Chondrocyte (in vitro differentiated cells): ENCODE data around the gene FAM124B. TPM values are rescaled to one million over a fixed set of nuclear protein-coding genes. Genes with fewer than 3 reads are reported as not detected.

Experiments used
- DNase-seq: peaks from one replicate; pipeline ENCODE4 v3.0.0; 2021; ENCODE audit warnings: mixed read lengths, low spot score
- H3K27ac Mint-ChIP-seq: one replicate; pipeline ENCODE4 v1.8.0; 2021; ENCODE audit warnings: mild to moderate bottlenecking, moderate library complexity, mixed read lengths; ENCODE audit not compliant: unreplicated experiment
- H3K27me3 Mint-ChIP-seq: 2 replicates; pipeline ENCODE4 v1.8.0; 2021; ENCODE audit warnings: low read depth, mixed read lengths
- H3K36me3 Mint-ChIP-seq: 2 replicates; pipeline ENCODE4 v1.8.0; 2021; ENCODE audit warnings: low read depth, mixed read lengths
- H3K4me1 Mint-ChIP-seq: 2 replicates; pipeline ENCODE4 v1.8.0; 2021; ENCODE audit warnings: low read depth, mild to moderate bottlenecking, mixed read lengths
- H3K4me3 Mint-ChIP-seq: one replicate; pipeline ENCODE4 v1.8.0; 2021; ENCODE audit warnings: mild to moderate bottlenecking, moderate library complexity, mixed read lengths; ENCODE audit not compliant: unreplicated experiment
- H3K9me3 Mint-ChIP-seq: 2 replicates; pipeline ENCODE4 v1.8.0; 2021; ENCODE audit warnings: low read depth, mixed read lengths
- total RNA-seq: library from RNA; stranded (reverse); gene quantifications from 3 replicates; pipeline ENCODE4 v1.2.1, GENCODE V29; 2021
- TF ChIP-seq, protein P1 (sequence below): fragments of 200-600 bp; sonication (generic); IDR thresholded peaks from 2 replicates; pipeline ENCODE4 v1.5.0; 2021; ENCODE audit warnings: antibody characterized with exemption, mild to moderate bottlenecking, moderate library complexity

Gene FAM124B
- total RNA-seq, 1 donor from 2014 or later: not detected

DNA sequence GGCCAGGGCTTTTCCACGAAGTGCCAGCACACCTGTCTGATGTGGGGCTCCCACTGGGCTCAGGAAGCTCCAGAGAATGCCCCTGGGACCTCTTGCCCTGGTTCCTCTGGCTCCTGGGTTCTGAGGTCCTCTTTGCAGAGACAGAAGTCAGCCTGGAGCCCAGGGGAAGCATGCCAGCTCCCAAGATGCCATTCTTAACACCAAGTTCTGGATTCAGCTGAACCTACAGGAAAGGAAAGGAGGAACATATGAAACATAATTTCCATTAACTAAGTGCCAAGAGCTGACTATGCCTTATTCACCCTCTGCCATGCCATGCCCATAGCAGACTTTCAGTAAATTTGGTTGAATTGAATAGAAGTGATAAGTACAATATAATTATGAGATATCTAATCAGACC, 21.9 kb downstream of the FAM124B start:
- no peak for DNase-seq
- peaks cover 17% of the 10 kb centered on the region for H3K4me1 Mint-ChIP-seq
- TF ChIP-seq, protein P1, sequence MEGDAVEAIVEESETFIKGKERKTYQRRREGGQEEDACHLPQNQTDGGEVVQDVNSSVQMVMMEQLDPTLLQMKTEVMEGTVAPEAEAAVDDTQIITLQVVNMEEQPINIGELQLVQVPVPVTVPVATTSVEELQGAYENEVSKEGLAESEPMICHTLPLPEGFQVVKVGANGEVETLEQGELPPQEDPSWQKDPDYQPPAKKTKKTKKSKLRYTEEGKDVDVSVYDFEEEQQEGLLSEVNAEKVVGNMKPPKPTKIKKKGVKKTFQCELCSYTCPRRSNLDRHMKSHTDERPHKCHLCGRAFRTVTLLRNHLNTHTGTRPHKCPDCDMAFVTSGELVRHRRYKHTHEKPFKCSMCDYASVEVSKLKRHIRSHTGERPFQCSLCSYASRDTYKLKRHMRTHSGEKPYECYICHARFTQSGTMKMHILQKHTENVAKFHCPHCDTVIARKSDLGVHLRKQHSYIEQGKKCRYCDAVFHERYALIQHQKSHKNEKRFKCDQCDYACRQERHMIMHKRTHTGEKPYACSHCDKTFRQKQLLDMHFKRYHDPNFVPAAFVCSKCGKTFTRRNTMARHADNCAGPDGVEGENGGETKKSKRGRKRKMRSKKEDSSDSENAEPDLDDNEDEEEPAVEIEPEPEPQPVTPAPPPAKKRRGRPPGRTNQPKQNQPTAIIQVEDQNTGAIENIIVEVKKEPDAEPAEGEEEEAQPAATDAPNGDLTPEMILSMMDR: no peak
- no peaks in the 10 kb centered on the region for H3K36me3 Mint-ChIP-seq
- H3K27ac Mint-ChIP-seq: no peak overlapping the region
- H3K4me3 Mint-ChIP-seq: no peak overlapping the region
- H3K27me3 Mint-ChIP-seq: no peaks in the 10 kb centered on the region
- H3K9me3 Mint-ChIP-seq: no peaks in the 10 kb centered on the region

DNA sequence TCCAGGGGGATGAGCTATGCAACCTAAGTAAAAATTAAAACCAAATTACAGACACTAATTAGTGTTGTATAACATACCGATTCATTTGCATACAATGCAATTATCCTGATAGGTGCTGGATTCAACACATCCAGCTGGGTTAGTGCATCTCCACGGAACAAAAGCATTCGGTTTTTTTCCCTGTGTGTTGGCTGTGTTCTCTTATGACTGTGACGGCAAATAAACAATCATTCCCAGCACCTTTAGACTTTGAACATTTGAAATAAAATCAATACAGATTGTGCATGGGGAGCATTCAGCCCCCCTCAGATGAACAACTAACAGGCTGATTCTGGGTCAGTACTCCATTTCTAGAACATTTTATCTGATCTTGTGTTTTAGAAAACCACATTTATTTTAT, 22.7 kb downstream of the FAM124B start:
- H3K4me3 Mint-ChIP-seq: no peak overlapping the region
- no peaks in the 10 kb centered on the region for H3K9me3 Mint-ChIP-seq
- TF ChIP-seq, protein P1: no peak
- H3K36me3 Mint-ChIP-seq: no peaks in the 10 kb centered on the region
- no peak for DNase-seq
- H3K27me3 Mint-ChIP-seq: no peaks in the 10 kb centered on the region
- H3K4me1 Mint-ChIP-seq: peaks cover 17% of the 10 kb centered on the region
- no peak overlapping the region for H3K27ac Mint-ChIP-seq

DNA sequence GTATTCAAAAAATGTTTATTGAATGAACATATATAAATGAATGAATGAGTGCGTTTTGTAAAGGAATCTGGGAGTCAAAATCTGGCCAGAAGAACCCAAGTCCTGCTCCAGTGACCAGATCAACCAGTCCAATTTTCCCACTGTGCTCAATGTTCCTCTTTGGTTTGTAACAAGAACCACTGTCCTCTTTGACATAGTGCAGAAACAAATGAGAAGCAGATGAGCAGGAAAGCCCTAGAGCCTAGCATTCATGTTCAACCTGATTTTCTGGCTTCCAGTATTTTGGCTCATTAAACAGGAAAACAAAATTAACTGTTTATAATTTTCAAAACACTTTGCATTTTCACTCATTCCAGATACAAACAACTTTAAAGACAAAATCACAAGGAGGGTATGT, 23.2 kb downstream of the FAM124B start:
- Mint-ChIP-seq H3K9me3 (no peaks in the 10 kb centered on the region), H3K27me3 (no peaks in the 10 kb centered on the region), H3K4me3 (no peak overlapping the region), H3K36me3 (no peaks in the 10 kb centered on the region), H3K27ac (no peak overlapping the region), H3K4me1 (peaks cover 17% of the 10 kb centered on the region)
- no peak for DNase-seq
- TF ChIP-seq, protein P1: no peak

DNA sequence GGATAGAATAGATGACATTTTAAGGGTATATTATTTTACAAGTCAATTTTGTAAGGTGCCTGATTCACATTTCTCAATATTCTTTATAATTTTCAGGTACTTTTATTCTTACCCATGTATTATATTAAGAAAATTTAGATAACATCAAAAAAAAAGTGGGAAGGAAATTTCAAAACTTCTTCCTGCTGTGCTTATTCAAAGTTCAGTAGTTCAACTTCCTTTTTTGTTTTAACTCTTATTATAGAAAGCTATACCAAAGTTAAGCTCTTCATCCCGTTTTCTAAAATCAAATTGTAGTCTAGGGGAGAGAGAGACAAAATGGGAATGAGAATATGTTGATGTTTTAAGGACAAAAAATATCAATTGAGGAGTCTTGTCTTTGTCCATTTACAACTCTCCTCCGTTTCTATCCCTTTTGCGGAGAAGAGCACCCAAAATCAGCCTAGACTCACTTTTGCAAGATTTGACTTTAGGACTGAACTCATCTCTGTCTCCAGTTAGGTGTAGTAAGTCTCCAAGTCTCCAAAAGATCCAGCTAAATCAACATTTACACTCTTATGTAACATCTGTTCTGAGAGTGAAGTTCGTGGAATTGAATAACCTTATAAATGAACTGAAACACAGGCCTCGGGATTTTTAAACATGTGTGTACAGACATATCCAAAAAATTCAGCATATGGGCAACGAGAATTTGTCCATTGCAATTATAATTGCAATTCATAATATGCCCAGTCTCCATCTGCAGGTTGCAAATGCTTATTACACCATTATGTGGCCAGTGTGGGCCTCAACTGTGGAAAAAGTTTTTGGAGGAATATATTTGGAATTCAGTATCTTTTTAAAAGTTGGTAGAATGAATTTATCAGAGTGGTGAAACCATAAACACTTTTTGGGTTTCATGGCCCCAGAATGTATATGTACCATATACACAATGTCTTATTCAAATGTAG, 23.9 kb downstream of the FAM124B start:
- H3K4me1 Mint-ChIP-seq: peaks cover 17% of the 10 kb centered on the region
- H3K9me3 Mint-ChIP-seq: no peaks in the 10 kb centered on the region
- TF ChIP-seq, protein P1: peak; percentile 62
- H3K27me3 Mint-ChIP-seq: no peaks in the 10 kb centered on the region
- no peak for DNase-seq
- no peaks in the 10 kb centered on the region for H3K36me3 Mint-ChIP-seq
- H3K27ac Mint-ChIP-seq: no peak overlapping the region
- no peak overlapping the region for H3K4me3 Mint-ChIP-seq

DNA sequence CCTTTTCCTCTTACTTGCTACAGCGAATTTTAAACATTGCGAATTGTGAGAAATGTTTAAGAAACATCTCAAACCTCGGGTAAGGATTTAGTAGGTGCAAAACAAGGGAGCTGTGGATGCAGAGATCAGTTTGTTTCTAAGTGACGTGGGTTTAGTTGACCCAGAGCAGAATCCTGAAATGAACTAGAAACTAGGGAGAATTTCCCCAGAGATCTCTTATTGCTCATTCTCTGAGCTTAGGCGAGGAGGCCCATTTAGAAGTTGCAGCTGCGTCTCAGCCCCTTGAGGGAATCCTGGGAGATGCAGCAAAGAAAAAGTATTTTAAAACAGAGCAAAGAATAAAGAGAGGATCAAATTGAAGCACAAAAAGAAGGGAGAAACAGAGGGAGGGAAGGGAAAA, 29.3 kb downstream of the FAM124B start:
- no peak for DNase-seq

More for the DNA sequence above, 29.3 kb downstream of the FAM124B start:
- Mint-ChIP-seq H3K9me3 (no peaks in the 10 kb centered on the region), H3K4me3 (no peak overlapping the region), H3K4me1 (no peaks in the 10 kb centered on the region), H3K36me3 (no peaks in the 10 kb centered on the region), H3K27me3 (peaks cover 4% of the 10 kb centered on the region), H3K27ac (no peak overlapping the region)
- TF ChIP-seq, protein P1: no peak
